H1 (cell line): ENCODE data around the gene DPYD. TPM values are rescaled to one million over a fixed set of nuclear protein-coding genes. Genes with fewer than 3 reads are reported as not detected.

Experiments used
- CTCF ChIA-PET: fragments of 300-600 bp; sonication (Branson Sonifier 250); formaldehyde crosslinking; loops from one replicate; lab custom pipeline; 2021; ENCODE audit not compliant: partially characterized antibody; lab: Charles Lee
- POLR2A ChIA-PET: fragments of 300-600 bp; sonication (Branson Sonifier 250); formaldehyde crosslinking; loops from one replicate; lab custom pipeline; 2021; ENCODE audit warnings: inconsistent platforms; ENCODE audit not compliant: partially characterized antibody; lab: Charles Lee
- DNase-seq, 2 experiments: peaks; one replicate each; pipeline versions ENCODE4 v3.0.0 to v3.0.0-alpha.2; 2010 to 2022; ENCODE audit warnings: low spot score in 2 of 2, low read depth in 1 of 2, mixed read lengths in 1 of 2
- FAIRE-seq: peaks from 2 replicates; lab custom pipeline; 2011; peaks lifted over from hg19 to GRCh38; lab: Jason Lieb, UNC
- H2AFZ ChIP-seq: 2 replicates; pipeline ENCODE4 v1.8.1; 2012; ENCODE audit warnings: low read length, inconsistent platforms
- H2AK5ac ChIP-seq: 2 replicates; pipeline ENCODE4 v1.6.1; 2013; ENCODE audit warnings: low read depth, low read length
- H2BK120ac ChIP-seq: replicated peaks from 2 replicates; pipeline ENCODE3; 2013; ENCODE audit warnings: low read depth, low read length, inconsistent platforms
- H2BK12ac ChIP-seq: 2 replicates; pipeline ENCODE4 v1.6.1; 2013; ENCODE audit warnings: low read depth, low read length
- H2BK15ac ChIP-seq: 2 replicates; pipeline ENCODE4 v1.6.1; 2013; ENCODE audit warnings: low read length
- H2BK20ac ChIP-seq: 2 replicates; pipeline ENCODE4 v1.6.1; 2013; ENCODE audit warnings: low read length
- H2BK5ac ChIP-seq: 2 replicates; pipeline ENCODE4 v1.6.1; 2013; ENCODE audit warnings: low read depth, low read length
- H3K14ac ChIP-seq: 2 replicates; pipeline ENCODE4 v1.6.1; 2013; ENCODE audit warnings: inconsistent platforms; ENCODE audit not compliant: insufficient read length
- H3K18ac ChIP-seq: 2 replicates; pipeline ENCODE4 v1.6.1; 2013; ENCODE audit warnings: low read length; ENCODE audit errors: extremely low read depth
- H3K23ac ChIP-seq: 2 replicates; pipeline ENCODE4 v1.6.1; 2013; ENCODE audit warnings: inconsistent platforms; ENCODE audit not compliant: insufficient read length
- H3K23me2 ChIP-seq: 2 replicates; pipeline ENCODE4 v1.6.1; 2013; ENCODE audit warnings: low read depth, low read length
- H3K27ac ChIP-seq: 2 replicates; pipeline ENCODE4 v1.6.1; 2011; ENCODE audit warnings: low read depth, low read length, inconsistent platforms
- H3K27me3 ChIP-seq, 4 experiments: replicated peaks in 1 of 4; 1 replicate in 1 of 4; 2 replicates in 3 of 4; pipeline versions ENCODE4 v1.6.1 to v1.8.1; 2011 to 2013; ENCODE audit warnings: low read length in 3 of 4, mild to moderate bottlenecking in 3 of 4, inconsistent platforms in 2 of 4, mixed read lengths in 2 of 4, moderate library complexity in 1 of 4; ENCODE audit not compliant: control insufficient read depth in 3 of 4, insufficient read depth in 3 of 4; ENCODE audit errors: extremely low read depth in 1 of 4
- H3K36me3 ChIP-seq, 4 experiments: 2 replicates each; pipeline versions ENCODE4 v1.6.1 to v1.8.1; 2011 to 2013; ENCODE audit warnings: mild to moderate bottlenecking in 4 of 4, low read length in 3 of 4, moderate library complexity in 2 of 4, control low read depth in 1 of 4, inconsistent platforms in 1 of 4; ENCODE audit not compliant: insufficient read depth in 4 of 4, control insufficient read depth in 2 of 4
- H3K4ac ChIP-seq: replicated peaks from 2 replicates; pipeline ENCODE3; 2013; ENCODE audit warnings: low read length, low read depth, mixed read lengths, inconsistent platforms; ENCODE audit not compliant: insufficient read length
- H3K4me1 ChIP-seq, 4 experiments: replicated peaks in 1 of 4; 1 replicate in 1 of 4; 2 replicates in 3 of 4; pipeline versions ENCODE4 v1.6.1 to v1.8.1; 2011 to 2013; ENCODE audit warnings: low read length in 3 of 4, inconsistent platforms in 2 of 4, mixed read lengths in 1 of 4; ENCODE audit not compliant: insufficient read depth in 4 of 4, control insufficient read depth in 3 of 4
- H3K4me2 ChIP-seq, 2 experiments: 2 replicates each; pipeline versions ENCODE4 v1.6.1 to v1.8.1; 2011 to 2013; ENCODE audit warnings: low read depth in 2 of 2, low read length in 2 of 2, control low read depth in 1 of 2, inconsistent platforms in 1 of 2, mild to moderate bottlenecking in 1 of 2; ENCODE audit not compliant: insufficient read depth in 1 of 2
- H3K4me3 ChIP-seq, 4 experiments: fragments of 200-600, 300-600 bp in 1 of 4; sonication (generic), shearing (Covaris generic), sonication (Bioruptor Twin) in 1 of 4; 2 replicates each; pipeline versions ENCODE4 v1.5.1 to v1.8.1; 2011 to 2016; ENCODE audit warnings: low read length in 4 of 4, low read depth in 3 of 4, control low read depth in 2 of 4, inconsistent platforms in 2 of 4, mild to moderate bottlenecking in 2 of 4, mixed read lengths in 1 of 4, moderate library complexity in 1 of 4; ENCODE audit not compliant: insufficient read depth in 2 of 4; ENCODE audit errors: extremely low read depth in 1 of 4
- H3K56ac ChIP-seq: replicated peaks from 2 replicates; pipeline ENCODE3; 2013; ENCODE audit warnings: low read depth, mild to moderate bottlenecking, mixed read lengths, low read length, inconsistent platforms; ENCODE audit not compliant: insufficient read length
- H3K79me1 ChIP-seq: 2 replicates; pipeline ENCODE4 v1.6.1; 2013; ENCODE audit warnings: low read depth, low read length, control low read depth
- H3K79me2 ChIP-seq, 2 experiments: 2 replicates each; pipeline versions ENCODE4 v1.6.1 to v1.8.1; 2012 to 2013; ENCODE audit warnings: low read length in 2 of 2, mild to moderate bottlenecking in 2 of 2, inconsistent platforms in 1 of 2; ENCODE audit not compliant: insufficient read depth in 2 of 2, control insufficient read depth in 1 of 2
- H3K9ac ChIP-seq, 4 experiments: replicated peaks in 1 of 4; 1 replicate in 1 of 4; 2 replicates in 3 of 4; pipeline versions ENCODE4 v1.6.1 to v1.8.1; 2011 to 2013; ENCODE audit warnings: low read depth in 3 of 4, low read length in 3 of 4, control low read depth in 2 of 4, mild to moderate bottlenecking in 2 of 4, moderate library complexity in 2 of 4, inconsistent platforms in 1 of 4; ENCODE audit errors: extremely low read depth in 1 of 4
- H3K9me3 ChIP-seq, 2 experiments: 2 replicates each; pipeline versions ENCODE4 v1.6.1 to v1.8.1; 2012 to 2013; ENCODE audit warnings: mild to moderate bottlenecking in 2 of 2, moderate library complexity in 2 of 2, control low read depth in 1 of 2, inconsistent platforms in 1 of 2, low read depth in 1 of 2, low read length in 1 of 2, mixed read lengths in 1 of 2; ENCODE audit not compliant: insufficient read depth in 2 of 2
- H4K20me1 ChIP-seq, 2 experiments: replicated peaks in 1 of 2; 2 replicates each; pipeline versions ENCODE3 to v1.8.1; 2011 to 2013; ENCODE audit warnings: inconsistent platforms in 2 of 2, low read length in 2 of 2, mild to moderate bottlenecking in 1 of 2; ENCODE audit not compliant: insufficient read depth in 2 of 2, control insufficient read depth in 1 of 2
- H4K5ac ChIP-seq: 2 replicates; pipeline ENCODE4 v1.6.1; 2013; ENCODE audit warnings: low read length, low read depth, mixed read lengths, inconsistent platforms; ENCODE audit not compliant: insufficient read length
- H4K8ac ChIP-seq: 2 replicates; pipeline ENCODE4 v1.8.0; 2013; ENCODE audit warnings: mild to moderate bottlenecking, moderate library complexity, low read length, inconsistent platforms; ENCODE audit not compliant: insufficient read depth; ENCODE audit errors: extremely low read depth
- H4K91ac ChIP-seq: replicated peaks from 2 replicates; pipeline ENCODE3; 2013; ENCODE audit warnings: low read length, mixed read lengths, inconsistent platforms; ENCODE audit not compliant: insufficient read length
- BCL11A ChIP-seq, 2 experiments: IDR thresholded peaks; one replicate each; pipeline ENCODE4 v1.6.1; 2011; ENCODE audit warnings: low read depth in 2 of 2, low read length in 2 of 2, mild to moderate bottlenecking in 2 of 2
- CBX5 ChIP-seq: fragments of 300-800, 300-1000 bp; sonication (generic); IDR thresholded peaks from 2 replicates; pipeline ENCODE4 v1.7.1; 2016; ENCODE audit warnings: antibody characterized with exemption, low read length, low read depth
- CHD2 ChIP-seq: IDR thresholded peaks from 2 replicates; pipeline ENCODE4 v1.6.1; 2012; ENCODE audit warnings: low read length, improper control_type of control experiment
- CREB1 ChIP-seq: IDR thresholded peaks from 2 replicates; pipeline ENCODE4 v1.6.1; 2012; ENCODE audit warnings: inconsistent platforms
- EGR1 ChIP-seq: IDR thresholded peaks from 2 replicates; pipeline ENCODE4 v1.6.1; 2011; ENCODE audit warnings: low read depth, low read length, borderline replicate concordance
- FOSL1 ChIP-seq: IDR thresholded peaks from 2 replicates; pipeline ENCODE4 v1.6.1; 2011; ENCODE audit warnings: mild to moderate bottlenecking, low read depth, low read length, moderate library complexity; ENCODE audit not compliant: insufficient read depth
- GABPA ChIP-seq: IDR thresholded peaks from 2 replicates; pipeline ENCODE4 v1.6.1; 2011; ENCODE audit warnings: mild to moderate bottlenecking, low read length, moderate library complexity, borderline replicate concordance; ENCODE audit not compliant: insufficient read depth
- KDM4A ChIP-seq: IDR thresholded peaks from one replicate; pipeline ENCODE4 v1.7.1; 2012; ENCODE audit warnings: low read depth, mild to moderate bottlenecking, moderate library complexity, low read length, inconsistent platforms; ENCODE audit not compliant: severe bottlenecking
- KDM5A ChIP-seq: fragments of 200-600 bp; IDR thresholded peaks from 2 replicates; pipeline ENCODE4 v1.7.1; 2012; ENCODE audit warnings: mild to moderate bottlenecking, low read length, inconsistent platforms, mixed read lengths
- RAD21 ChIP-seq, 2 experiments: IDR thresholded peaks in 1 of 2; conservative IDR thresholded peaks in 1 of 2; 2 replicates each; pipeline ENCODE4 v1.6.1; 2011; ENCODE audit warnings: low read depth in 2 of 2, low read length in 2 of 2, improper control_type of control experiment in 1 of 2, inconsistent platforms in 1 of 2, mild to moderate bottlenecking in 1 of 2, moderate library complexity in 1 of 2
- RNF2 ChIP-seq: fragments of 200-900, 300-1000 bp; sonication (generic); IDR thresholded peaks from 2 replicates; pipeline ENCODE4 v1.7.1; 2016; ENCODE audit warnings: borderline replicate concordance, low read depth, mild to moderate bottlenecking, antibody characterized with exemption, low read length; ENCODE audit not compliant: poor library complexity, severe bottlenecking; ENCODE audit errors: missing control alignments
- RXRA ChIP-seq: IDR thresholded peaks from 2 replicates; pipeline ENCODE4 v1.6.1; 2011; ENCODE audit warnings: low read depth, mild to moderate bottlenecking, low read length, moderate library complexity; ENCODE audit not compliant: insufficient read depth
- WGBS, 2 experiments: shearing (Covaris generic) in 1 of 2; methylation state at CpG; one replicate each; pipeline versions ENCODE4 v1.1.6 to v1.1.7; 2013 to 2015; ENCODE audit warnings: low lambda C conversion rate in 2 of 2, mixed read lengths in 2 of 2, inconsistent platforms in 1 of 2, low coverage in 1 of 2, missing lambda C conversion rate in 1 of 2; ENCODE audit not compliant: insufficient replicate concordance in 2 of 2, insufficient coverage in 1 of 2, insufficient read length in 1 of 2; ENCODE audit errors: extremely low coverage in 1 of 2, missing lambda C conversion rate in 1 of 2; 5-methylcytosine and 5-hydroxymethylcytosine counted together
- polyA plus RNA-seq, 7 experiments: library from polyadenylated mRNA; depleted of rRNA in 3 of 7; stranded (reverse) in 5 of 7; unstranded in 2 of 7; fragments of >200 nt in 5 of 7; fragments of 200-250 nt in 2 of 7; gene quantifications; 1 replicate in 5 of 7; 2 replicates in 1 of 7; 4 replicates in 1 of 7; pipeline versions ENCODE4 v1.2.1 to v1.2.3, GENCODE V29; 2011 to 2013; ENCODE audit warnings: missing spikeins in 2 of 7, mixed read lengths in 2 of 7
- total RNA-seq: library from RNA; stranded (reverse); fragmentation: NEBNext Ultra II Directional; extraction: Animal tissue kit (Norgen Biotek cat#: 25700); gene quantifications from 2 replicates; pipeline ENCODE4 v1.2.1, GENCODE V29; 2021

DPYD gene
- total and polyA plus RNA-seq, 2 of the 8 experiments (the other 6 are each of a cell fraction or from before 2014, with no cell fraction given): 0.29 to 0.73 TPM

- Histone ChIP-seq H3K4me1 (peaks cover 0 to 5% (median under 1%) of the 10 kb centered on the region in 4 experiments; a peak in 2 of 7 replicates), H3K4ac (no peak overlapping the region), H4K8ac (no peak overlapping the region), H3K9ac (no peak overlapping the region), H3K36me3 (no peaks in the 10 kb centered on the region), H2BK20ac (no peak overlapping the region), H3K14ac (no peak overlapping the region), H2AK5ac (no peak overlapping the region), H2BK120ac (no peak overlapping the region), H4K91ac (no peak overlapping the region), H3K4me3 (no peak overlapping the region), H3K79me1 (no peaks in the 10 kb centered on the region), H3K79me2 (no peaks in the 10 kb centered on the region), H2BK5ac (no peak overlapping the region), H4K5ac (no peak overlapping the region), H3K56ac (no peak overlapping the region), H3K9me3 (no peaks in the 10 kb centered on the region), H3K23ac (no peak overlapping the region), H3K4me2 (no peak overlapping the region), H3K23me2 (no peaks in the 10 kb centered on the region; the same call in 1 of the 2 replicates), H3K27me3 (no peaks in the 10 kb centered on the region), H2AFZ (no peak overlapping the region), H4K20me1 (no peaks in the 10 kb centered on the region), H3K18ac (no peak overlapping the region), H2BK15ac (no peak overlapping the region), H3K27ac (no peak overlapping the region), H2BK12ac (no peak overlapping the region)
- DNase-seq (no peak), FAIRE-seq (no peak)
- POLR2A ChIA-PET: no interaction called here
- WGBS, 2 experiments: 99% methylated on average over 3 of the region's 3 CpGs; no CpG with 5 or more reads in 1 of the 2 experiments
- CTCF ChIA-PET: no interaction called here
- no peak for TF ChIP-seq KDM4A
- no peak for TF ChIP-seq FOSL1
- no peak for TF ChIP-seq KDM5A
- no peak for TF ChIP-seq CHD2
- TF ChIP-seq RXRA: no peak
- TF ChIP-seq CREB1: no peak
- no peak for TF ChIP-seq GABPA
- no peak for TF ChIP-seq RAD21 (IDR thresholded peaks at IDR 0.05 in 1 of 2, conservative IDR thresholded peaks at IDR 0.05 in 1 of 2; ENCODE audit: low read depth in 2 of 2, low read length in 2 of 2)
- no peak for TF ChIP-seq BCL11A (IDR thresholded peaks at IDR 0.05; ENCODE audit: low read depth in 2 of 2, low read length in 2 of 2)
- no peak for TF ChIP-seq RNF2
- no peak for TF ChIP-seq EGR1
- no peak for TF ChIP-seq CBX5
These were observed 182.6 kb downstream of the DPYD start for GRCh38 chr1:97738270-97738669.
